H9 (cell line): ENCODE results near the gene STT3B. TPM values are rescaled to one million over a fixed set of nuclear protein-coding genes. Genes with fewer than 3 reads are reported as not detected.

Experiments used
- DNase-seq: peaks from one replicate; pipeline ENCODE4 v3.0.0-alpha.2; 2017
- H2AFZ ChIP-seq: one replicate; pipeline ENCODE4 v1.6.1; 2013; ENCODE audit warnings: mild to moderate bottlenecking, low read length, control low read depth, moderate library complexity
- H2AK5ac ChIP-seq: 2 replicates; pipeline ENCODE4 v1.6.1; 2013; ENCODE audit warnings: low read length, control low read depth, mixed read lengths; ENCODE audit not compliant: insufficient read length
- H2BK120ac ChIP-seq: one replicate; pipeline ENCODE4 v1.6.1; 2013; ENCODE audit warnings: low read depth, mild to moderate bottlenecking, low read length, control low read depth, inconsistent platforms; ENCODE audit not compliant: poor library complexity, severe bottlenecking
- H2BK12ac ChIP-seq: 2 replicates; pipeline ENCODE4 v1.6.1; 2013; ENCODE audit warnings: low read length, control low read depth, mixed read lengths, low read depth; ENCODE audit not compliant: insufficient read length
- H2BK15ac ChIP-seq: 2 replicates; pipeline ENCODE4 v1.6.1; 2013; ENCODE audit warnings: low read depth, low read length, control low read depth
- H2BK20ac ChIP-seq: one replicate; pipeline ENCODE4 v1.6.1; 2013; ENCODE audit warnings: low read depth, mild to moderate bottlenecking, low read length, control low read depth, inconsistent platforms; ENCODE audit not compliant: poor library complexity, severe bottlenecking
- H2BK5ac ChIP-seq: 2 replicates; pipeline ENCODE4 v1.6.1; 2013; ENCODE audit warnings: low read length, control low read depth, mixed read lengths; ENCODE audit not compliant: insufficient read length
- H3K14ac ChIP-seq: 2 replicates; pipeline ENCODE4 v1.6.1; 2013; ENCODE audit warnings: low read length, control low read depth; ENCODE audit not compliant: insufficient read depth
- H3K18ac ChIP-seq: 2 replicates; pipeline ENCODE4 v1.6.1; 2013; ENCODE audit warnings: low read depth, mild to moderate bottlenecking, mixed read lengths, low read length, control low read depth; ENCODE audit not compliant: insufficient read length
- H3K23ac ChIP-seq: 2 replicates; pipeline ENCODE4 v1.6.1; 2013; ENCODE audit warnings: low read length, control low read depth, mixed read lengths, low read depth; ENCODE audit not compliant: insufficient read length
- H3K23me2 ChIP-seq: 2 replicates; pipeline ENCODE4 v1.6.1; 2013; ENCODE audit warnings: low read depth, mild to moderate bottlenecking, mixed read lengths, low read length, control low read depth; ENCODE audit not compliant: insufficient read length, poor library complexity, severe bottlenecking
- H3K27ac ChIP-seq: 2 replicates; pipeline ENCODE4 v1.5.1; 2013; ENCODE audit warnings: low read length, control low read depth, mixed read lengths, low read depth; ENCODE audit not compliant: insufficient read length
- H3K27me3 ChIP-seq: 2 replicates; pipeline ENCODE4 v1.6.1; 2013; ENCODE audit warnings: low read length, control low read depth, inconsistent platforms; ENCODE audit not compliant: insufficient read depth
- H3K4ac ChIP-seq: 2 replicates; pipeline ENCODE4 v1.6.1; 2013; ENCODE audit warnings: low read depth, mild to moderate bottlenecking, control low read depth, inconsistent platforms, low read length, moderate library complexity
- H3K4me1 ChIP-seq: 2 replicates; pipeline ENCODE4 v1.6.1; 2013; ENCODE audit warnings: low read length, control low read depth, inconsistent platforms; ENCODE audit not compliant: insufficient read depth
- H3K4me2 ChIP-seq: 2 replicates; pipeline ENCODE4 v1.6.1; 2013; ENCODE audit warnings: low read length, control low read depth, mixed read lengths; ENCODE audit not compliant: insufficient read length, insufficient read depth
- H3K56ac ChIP-seq: 2 replicates; pipeline ENCODE4 v1.6.1; 2013; ENCODE audit warnings: low read depth, mild to moderate bottlenecking, mixed read lengths, low read length, control low read depth; ENCODE audit not compliant: insufficient read length
- H3K79me1 ChIP-seq: 2 replicates; pipeline ENCODE4 v1.6.1; 2013; ENCODE audit warnings: low read depth, mild to moderate bottlenecking, moderate library complexity, low read length, control low read depth, inconsistent platforms; ENCODE audit not compliant: insufficient read depth, poor library complexity, severe bottlenecking
- H3K79me2 ChIP-seq: 2 replicates; pipeline ENCODE4 v1.6.1; 2013; ENCODE audit warnings: low read length, control low read depth, inconsistent platforms; ENCODE audit not compliant: insufficient read depth
- H3K9ac ChIP-seq: 2 replicates; pipeline ENCODE4 v1.6.1; 2013; ENCODE audit warnings: low read length, control low read depth, mixed read lengths; ENCODE audit not compliant: insufficient read length; ENCODE audit errors: extremely low read depth
- H3K9me3 ChIP-seq: one replicate; pipeline ENCODE4 v1.6.1; 2013; ENCODE audit warnings: low read depth, low read length, inconsistent platforms; ENCODE audit not compliant: control insufficient read depth
- H3T11ph ChIP-seq: one replicate; pipeline ENCODE4 v1.6.1; 2013; ENCODE audit warnings: mild to moderate bottlenecking, low read length, control low read depth, inconsistent platforms
- H4K20me1 ChIP-seq: one replicate; pipeline ENCODE4 v1.6.1; 2013; ENCODE audit not compliant: control insufficient read depth, insufficient read length, insufficient read depth
- H4K5ac ChIP-seq: 2 replicates; pipeline ENCODE4 v1.6.1; 2013; ENCODE audit warnings: low read depth, mild to moderate bottlenecking, mixed read lengths, low read length, control low read depth; ENCODE audit not compliant: insufficient read length
- H4K8ac ChIP-seq: replicated peaks from 2 replicates; pipeline ENCODE4 v1.6.1; 2013; ENCODE audit warnings: low read length, control low read depth, mixed read lengths, low read depth; ENCODE audit not compliant: insufficient read length
- H4K91ac ChIP-seq: 2 replicates; pipeline ENCODE4 v1.6.1; 2013; ENCODE audit warnings: low read depth, mild to moderate bottlenecking, moderate library complexity, mixed read lengths, low read length, control low read depth; ENCODE audit not compliant: insufficient read length
- H3K27ac Mint-ChIP-seq, 3 experiments: 2 replicates in 2 of 3; 3 replicates in 1 of 3; pipeline ENCODE4 v1.8.0; 2020 to 2021; ENCODE audit warnings: mixed read lengths in 3 of 3, mild to moderate bottlenecking in 1 of 3, moderate library complexity in 1 of 3
- H3K27me3 Mint-ChIP-seq: 2 replicates; pipeline ENCODE4 v1.8.0; 2021; ENCODE audit warnings: low read depth, mild to moderate bottlenecking, moderate library complexity, mixed read lengths
- H3K36me3 Mint-ChIP-seq, 3 experiments: 2 replicates in 2 of 3; 3 replicates in 1 of 3; pipeline ENCODE4 v1.8.0; 2020 to 2021; ENCODE audit warnings: low read depth in 3 of 3, mixed read lengths in 3 of 3; ENCODE audit not compliant: insufficient read depth in 1 of 3
- H3K4me1 Mint-ChIP-seq, 2 experiments: 2 replicates each; pipeline ENCODE4 v1.8.0; 2020; ENCODE audit warnings: mixed read lengths in 2 of 2
- H3K4me3 Mint-ChIP-seq, 2 experiments: 2 replicates in 1 of 2; 3 replicates in 1 of 2; pipeline ENCODE4 v1.8.0; 2020 to 2021; ENCODE audit warnings: mild to moderate bottlenecking in 2 of 2, mixed read lengths in 2 of 2, moderate library complexity in 1 of 2
- H3K9me3 Mint-ChIP-seq, 2 experiments: 2 replicates in 1 of 2; 3 replicates in 1 of 2; pipeline ENCODE4 v1.8.0; 2020; ENCODE audit warnings: mild to moderate bottlenecking in 2 of 2, mixed read lengths in 2 of 2, moderate library complexity in 1 of 2
- WGBS: extraction: QIAGEN DNeasy Blood & Tissue Kit; methylation state at CpG from one replicate; pipeline ENCODE4 v1.1.7; 2013; ENCODE audit warnings: missing lambda C conversion rate, low lambda C conversion rate, mixed read lengths; ENCODE audit not compliant: insufficient read length; ENCODE audit errors: extremely low coverage; 5-methylcytosine and 5-hydroxymethylcytosine counted together
- total RNA-seq: library from RNA; stranded (reverse); gene quantifications from 2 replicates; pipeline ENCODE4 v1.2.1, GENCODE V29; 2021
- TF ChIP-seq, protein P1 (sequence below): fragments of 200-600 bp; sonication (generic); conservative IDR thresholded peaks from 3 replicates; pipeline ENCODE4 v1.8.0; 2021; ENCODE audit warnings: antibody characterized with exemption, mild to moderate bottlenecking

Gene STT3B
- total RNA-seq, 1 experiment from 2014 or later, result 79.9 TPM

DNA sequence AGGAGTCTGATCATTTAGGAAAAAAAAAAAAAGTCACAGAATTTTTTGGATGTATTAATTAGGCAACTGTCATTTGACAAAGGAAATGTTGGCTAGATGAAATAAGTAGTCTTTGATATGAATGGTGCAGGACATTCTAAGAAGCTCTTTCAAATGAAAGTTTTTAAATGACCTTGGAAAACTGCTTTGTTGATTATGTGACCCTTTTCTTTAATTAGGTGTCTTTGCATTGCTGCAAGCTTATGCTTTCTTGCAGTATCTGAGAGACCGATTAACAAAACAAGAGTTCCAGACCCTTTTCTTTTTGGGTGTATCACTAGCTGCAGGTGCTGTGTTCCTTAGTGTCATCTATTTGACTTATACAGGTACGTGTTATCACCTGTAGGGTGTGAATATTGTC is 84.0 kb downstream of the STT3B start:
- no peak overlapping the region for H2AFZ ChIP-seq
- no peak overlapping the region for H4K8ac ChIP-seq
- H3K4me2 ChIP-seq, result no peak overlapping the region
- no peaks in the 10 kb centered on the region for H3K79me2 ChIP-seq
- H3K4me3 Mint-ChIP-seq, result no peak overlapping the region
- no peak overlapping the region for H4K91ac ChIP-seq
- H3K9ac ChIP-seq, result no peak overlapping the region
- H3K14ac ChIP-seq, result no peak overlapping the region
- H3K9me3 Mint-ChIP-seq, result no peaks in the 10 kb centered on the region
- no peak overlapping the region for H3K23ac ChIP-seq
- TF ChIP-seq, protein P1, sequence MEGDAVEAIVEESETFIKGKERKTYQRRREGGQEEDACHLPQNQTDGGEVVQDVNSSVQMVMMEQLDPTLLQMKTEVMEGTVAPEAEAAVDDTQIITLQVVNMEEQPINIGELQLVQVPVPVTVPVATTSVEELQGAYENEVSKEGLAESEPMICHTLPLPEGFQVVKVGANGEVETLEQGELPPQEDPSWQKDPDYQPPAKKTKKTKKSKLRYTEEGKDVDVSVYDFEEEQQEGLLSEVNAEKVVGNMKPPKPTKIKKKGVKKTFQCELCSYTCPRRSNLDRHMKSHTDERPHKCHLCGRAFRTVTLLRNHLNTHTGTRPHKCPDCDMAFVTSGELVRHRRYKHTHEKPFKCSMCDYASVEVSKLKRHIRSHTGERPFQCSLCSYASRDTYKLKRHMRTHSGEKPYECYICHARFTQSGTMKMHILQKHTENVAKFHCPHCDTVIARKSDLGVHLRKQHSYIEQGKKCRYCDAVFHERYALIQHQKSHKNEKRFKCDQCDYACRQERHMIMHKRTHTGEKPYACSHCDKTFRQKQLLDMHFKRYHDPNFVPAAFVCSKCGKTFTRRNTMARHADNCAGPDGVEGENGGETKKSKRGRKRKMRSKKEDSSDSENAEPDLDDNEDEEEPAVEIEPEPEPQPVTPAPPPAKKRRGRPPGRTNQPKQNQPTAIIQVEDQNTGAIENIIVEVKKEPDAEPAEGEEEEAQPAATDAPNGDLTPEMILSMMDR, result no peak
- H3K23me2 ChIP-seq, result no peaks in the 10 kb centered on the region
- H2BK120ac ChIP-seq, result no peak overlapping the region
- no peak overlapping the region for H3K27ac ChIP-seq
- no peaks in the 10 kb centered on the region for H4K20me1 ChIP-seq
- no peak overlapping the region for H3K4ac ChIP-seq
- no peaks in the 10 kb centered on the region for H3K27me3 Mint-ChIP-seq
- no peak overlapping the region for H2AK5ac ChIP-seq
- no peak overlapping the region; a peak in 1 of 7 replicates for H3K27ac Mint-ChIP-seq
- no peak overlapping the region for H3K56ac ChIP-seq
- peaks cover 14 to 22% of the 10 kb centered on the region in 2 experiments for H3K4me1 Mint-ChIP-seq
- H3K9me3 ChIP-seq, result no peaks in the 10 kb centered on the region
- peaks cover 0 to 12% (median 11%) of the 10 kb centered on the region in 3 experiments; a peak in 4 of 7 replicates for H3K36me3 Mint-ChIP-seq
- DNase-seq, result no peak
- peaks cover 2% of the 10 kb centered on the region; the same call in 1 of the 2 replicates for H3K4me1 ChIP-seq
- no peak overlapping the region for H2BK20ac ChIP-seq
- WGBS, result no CpG with 5 or more reads among the region's 2 CpGs
- H2BK12ac ChIP-seq, result no peak overlapping the region
- H2BK5ac ChIP-seq, result no peak overlapping the region
- H3K79me1 ChIP-seq, result no peaks in the 10 kb centered on the region
- no peak overlapping the region for H2BK15ac ChIP-seq
- H3K27me3 ChIP-seq, result no peaks in the 10 kb centered on the region
- no peak overlapping the region for H3K18ac ChIP-seq
- no peak overlapping the region for H3T11ph ChIP-seq
- H4K5ac ChIP-seq, result no peak overlapping the region
